RWPE1 (cell line): ENCODE measurements around the gene YPEL3.
A peak's percentile ranks its signal among the peaks of the same experiment; 100 is the strongest.

ENCODE experiments used
- CTCF ChIA-PET: fragments of 350-600 bp; sonication (Branson Sonifier 250); formaldehyde crosslinking; extraction: SDS; loops from one replicate; lab custom pipeline; 2021; lab: Yijun Ruan, JAX
- POLR2A ChIA-PET: fragments of 400-600 bp; formaldehyde crosslinking; extraction: SDS; loops from one replicate; lab custom pipeline; 2020; ENCODE audit warnings: antibody characterized with exemption; ENCODE audit not compliant: low non-redundant PET; lab: Yijun Ruan, JAX
- DNase-seq: peaks from one replicate; pipeline ENCODE4 v3.0.0; 2012; ENCODE audit warnings: low spot score
- H3K27ac ChIP-seq: fragments of 450-650 bp; 2 replicates; pipeline ENCODE4 v1.5.1; 2017
- TF ChIP-seq, protein P1 (sequence below): fragments of 450-650 bp; conservative IDR thresholded peaks from 2 replicates; pipeline ENCODE4 v1.5.1; 2017; ENCODE audit warnings: low read depth, mild to moderate bottlenecking

Gene YPEL3

GRCh38 chr16:30113711-30114333, 17.8 kb upstream of the YPEL3 start:
- peak overlapping the region; percentile 65 for H3K27ac ChIP-seq
- TF ChIP-seq, protein P1, sequence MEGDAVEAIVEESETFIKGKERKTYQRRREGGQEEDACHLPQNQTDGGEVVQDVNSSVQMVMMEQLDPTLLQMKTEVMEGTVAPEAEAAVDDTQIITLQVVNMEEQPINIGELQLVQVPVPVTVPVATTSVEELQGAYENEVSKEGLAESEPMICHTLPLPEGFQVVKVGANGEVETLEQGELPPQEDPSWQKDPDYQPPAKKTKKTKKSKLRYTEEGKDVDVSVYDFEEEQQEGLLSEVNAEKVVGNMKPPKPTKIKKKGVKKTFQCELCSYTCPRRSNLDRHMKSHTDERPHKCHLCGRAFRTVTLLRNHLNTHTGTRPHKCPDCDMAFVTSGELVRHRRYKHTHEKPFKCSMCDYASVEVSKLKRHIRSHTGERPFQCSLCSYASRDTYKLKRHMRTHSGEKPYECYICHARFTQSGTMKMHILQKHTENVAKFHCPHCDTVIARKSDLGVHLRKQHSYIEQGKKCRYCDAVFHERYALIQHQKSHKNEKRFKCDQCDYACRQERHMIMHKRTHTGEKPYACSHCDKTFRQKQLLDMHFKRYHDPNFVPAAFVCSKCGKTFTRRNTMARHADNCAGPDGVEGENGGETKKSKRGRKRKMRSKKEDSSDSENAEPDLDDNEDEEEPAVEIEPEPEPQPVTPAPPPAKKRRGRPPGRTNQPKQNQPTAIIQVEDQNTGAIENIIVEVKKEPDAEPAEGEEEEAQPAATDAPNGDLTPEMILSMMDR: no peak

GRCh38 chr16:30113031-30113710, 17.2 kb upstream of the YPEL3 start, which contains the start of gene GDPD3:
Gene GDPD3 (minus strand): TSS chr16:30113537. CDS start chr16:30113478, 59 bp downstream.
- DNase-seq: no peak
- ChIA-PET POLR2A (interaction anchor here (0.7 kb wide), 1 partner anchor 48 kb away, joined by 3 read pairs; the partner anchor contains the start of gene ALDOA), CTCF (interaction anchor here (0.5 to 2.7 kb wide), 4 partner anchors 8 to 73 kb away, joined by 3 to 11 read pairs (median 5); partner anchors contain the start of gene TBX6)
- peak within 1 kb of the TSS; percentile 65 for H3K27ac ChIP-seq
- TF ChIP-seq, protein P1: 0 out of 2 replicates have a peak, but pooled peaks have one; percentile 20

More at GRCh38 chr16:30113711-30114333, 17.8 kb upstream of the YPEL3 start:
- DNase-seq: peak; percentile 41
- POLR2A ChIA-PET: interaction anchor here (0.7 kb wide), 1 partner anchor 48 kb away, joined by 3 read pairs; the partner anchor contains the start of gene ALDOA
- CTCF ChIA-PET: interaction anchor here (0.5 to 2.7 kb wide), 2 partner anchors 22 to 72 kb away, joined by 3 to 11 read pairs; partner anchors contain the start of gene TBX6

DNA sequence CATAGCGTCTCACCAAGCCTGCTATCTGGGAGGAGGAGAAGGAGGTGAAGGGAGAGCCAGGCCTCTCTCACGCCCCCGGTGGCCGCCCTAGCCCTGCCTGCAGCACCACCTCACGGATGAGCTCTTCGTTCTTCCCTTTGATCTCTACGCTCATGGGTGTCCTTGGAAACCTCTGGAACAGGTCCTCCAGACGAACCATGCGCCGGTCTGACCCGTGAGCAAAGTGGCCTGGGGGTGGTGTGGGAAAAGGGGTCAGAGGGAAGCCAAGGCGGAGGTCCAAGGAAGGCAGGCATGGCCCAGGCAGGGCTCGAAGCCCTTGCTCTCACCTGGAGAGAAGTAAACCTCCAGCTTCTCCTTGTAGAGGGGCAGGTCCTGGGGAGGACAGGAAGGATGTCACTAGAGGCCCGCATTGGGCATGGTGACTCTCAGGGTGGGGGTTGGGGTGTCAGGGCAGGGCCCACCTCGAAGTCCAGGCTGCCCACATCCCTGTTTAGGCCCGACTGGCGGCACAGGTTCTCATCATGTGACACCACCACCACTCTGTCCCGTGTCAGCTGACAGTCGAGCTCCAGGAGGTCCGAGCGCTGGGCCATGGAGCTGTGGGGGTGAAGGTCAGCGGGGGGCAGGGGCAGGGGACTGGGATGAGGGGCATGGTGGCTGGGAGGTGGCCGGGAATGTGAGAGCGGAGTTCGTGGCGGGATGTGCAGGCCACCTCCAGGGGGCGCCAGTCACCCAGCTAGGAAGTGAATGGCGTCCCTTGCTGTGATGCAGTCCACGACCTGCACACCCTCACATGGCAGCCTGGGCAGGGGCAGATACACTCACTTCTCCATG, 16.4 kb upstream of the YPEL3 start:
- DNase-seq: no peak
- no peak overlapping the region for H3K27ac ChIP-seq
- TF ChIP-seq, protein P1: peak; percentile 66
- CTCF ChIA-PET: interaction anchor here (0.6 to 2.7 kb wide), 8 partner anchors 8 to 64 kb away, joined by 3 to 11 read pairs (median 4); partner anchors contain the start of gene TBX6
- POLR2A ChIA-PET: no interaction called here

GRCh38 chr16:30110661-30111060, 14.6 kb upstream of the YPEL3 start:
- H3K27ac ChIP-seq: no peak overlapping the region
- ChIA-PET CTCF (no interaction called here), POLR2A (no interaction called here)
- TF ChIP-seq, protein P1: no peak
- DNase-seq: no peak

DNA sequence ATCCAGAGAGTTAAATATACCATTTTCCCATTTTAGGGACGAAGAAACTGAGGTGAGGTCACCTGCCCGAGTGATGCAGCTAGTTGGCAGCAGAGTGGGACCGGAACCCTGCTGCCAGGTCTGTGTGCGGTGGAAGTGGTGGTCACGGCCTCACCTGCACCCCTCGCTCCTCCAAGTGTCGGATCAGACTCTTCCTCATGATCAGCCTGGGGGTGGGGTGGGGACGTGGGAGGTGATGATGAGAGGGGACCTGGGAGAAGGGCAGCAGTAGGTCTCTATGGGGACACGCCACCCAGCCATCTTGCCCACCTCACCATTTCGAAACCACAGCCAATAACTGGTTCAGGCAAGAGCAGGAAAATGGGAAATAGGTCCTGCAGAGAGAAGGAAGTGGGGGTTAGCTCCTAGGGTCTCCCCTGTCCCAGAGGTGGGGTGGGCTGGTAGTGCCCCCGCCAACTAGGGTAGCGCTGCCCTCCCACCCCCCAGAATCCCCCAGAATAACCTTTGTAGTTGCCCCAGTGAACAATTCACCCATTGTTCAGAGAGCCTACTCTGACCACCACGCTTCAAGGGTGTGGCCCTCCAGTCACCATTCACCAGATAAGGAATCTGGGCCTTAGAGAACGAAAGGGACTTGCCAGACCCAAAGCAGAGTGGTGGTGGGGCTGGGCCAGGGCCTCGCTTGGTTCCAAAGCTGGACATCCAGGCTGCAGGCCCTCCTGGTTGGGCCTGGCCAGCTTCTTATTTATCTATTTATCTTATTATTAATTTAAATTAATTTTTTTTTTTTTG, 12.2 kb upstream of the YPEL3 start:
- ChIA-PET CTCF (no interaction called here), POLR2A (no interaction called here)
- TF ChIP-seq, protein P1: no peak
- DNase-seq: no peak
- no peak overlapping the region for H3K27ac ChIP-seq
